Measurements from ENCODE around the gene CD72.
"Not testable (repeated sequence)": the region's sequence is repeated elsewhere in the genome, so short reads cannot be mapped to it uniquely, and the experiment has no call there.

The CD72 gene

GRCh38 chr9:35615981-35616680 is 2.1 kb downstream of the CD72 start:
- no peak for DNase-seq

- DNase-seq = no peak
Observed at GRCh38 chr9:35612843-35613242, 5.4 kb downstream of the CD72 start.

- DNase-seq = not testable (repeated sequence)
Observed at GRCh38 chr9:35612066-35612465, 6.1 kb downstream of the CD72 start.

GRCh38 chr9:35611230-35611797 is 6.9 kb downstream of the CD72 start:
- DNase-seq = peak; percentile 69

GRCh38 chr9:35609820-35610163 is 8.4 kb downstream of the CD72 start:
- DNase-seq = no peak

GRCh38 chr9:35609001-35609819 is 9.0 kb downstream of the CD72 start:
- no peak for DNase-seq

GRCh38 chr9:35608221-35608620 is 10.0 kb downstream of the CD72 start:
- no peak for DNase-seq

GRCh38 chr9:35606726-35607125 is 11.5 kb downstream of the CD72 start:
- no peak for DNase-seq

GRCh38 chr9:35606138-35606504 is 12.1 kb downstream of the CD72 start:
- no peak for DNase-seq

GRCh38 chr9:35605351-35606137 is 12.7 kb downstream of the CD72 start:
- DNase-seq = no peak

- peak; percentile 70 for DNase-seq
Observed at GRCh38 chr9:35604578-35605350, 13.4 kb downstream of the CD72 start, which contains the start of gene TESK1. TESK1 (plus strand) TSS chr9:35605262; CDS start chr9:35605620, 358 bp downstream.

- DNase-seq = peak; percentile 100
Observed at GRCh38 chr9:35603986-35604577, 14.1 kb downstream of the CD72 start.

GRCh38 chr9:35603506-35603985 is 14.7 kb downstream of the CD72 start:
- DNase-seq = peak; percentile 63

GRCh38 chr9:35599763-35600604 is 18.2 kb downstream of the CD72 start:
- peak; percentile 28 for DNase-seq

- DNase-seq = no peak
Observed at GRCh38 chr9:35598866-35599590, 19.2 kb downstream of the CD72 start.

GRCh38 chr9:35596907-35597306 is 21.3 kb downstream of the CD72 start:
- not testable (repeated sequence) for DNase-seq

GRCh38 chr9:35594471-35594870 is 23.7 kb downstream of the CD72 start:
- no peak for DNase-seq

- DNase-seq = no peak
Observed at GRCh38 chr9:35593581-35593980, 24.6 kb downstream of the CD72 start.

GRCh38 chr9:35588506-35588905 is 29.7 kb downstream of the CD72 start:
- not testable (repeated sequence) for DNase-seq

- DNase-seq = not testable (repeated sequence)
Observed at GRCh38 chr9:35584681-35585080, 33.5 kb downstream of the CD72 start.
